ENCODE measurements around the gene DDX46.

DNA sequence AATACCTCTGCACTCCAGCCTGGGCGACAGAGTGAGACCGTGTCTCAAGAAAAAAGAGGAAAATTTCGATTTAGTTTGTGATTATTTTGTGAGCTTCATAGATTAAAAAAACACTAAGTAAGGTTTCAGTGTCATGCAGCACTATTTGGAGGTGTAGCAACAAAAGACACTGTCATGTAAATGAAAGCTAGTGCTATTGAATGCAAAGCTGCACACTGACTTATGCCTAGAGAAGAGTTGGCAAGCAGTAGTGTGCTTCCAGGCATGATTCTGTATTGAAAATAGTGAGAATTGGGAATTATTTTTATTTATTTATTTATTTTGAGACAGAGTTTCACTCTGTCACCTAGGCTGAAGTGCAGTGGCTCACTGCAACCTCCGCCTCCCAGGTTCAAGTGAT is 34.5 kb downstream of the DDX46 start:
- TF ChIP-seq EP300 (IDR thresholded peaks at IDR 0.05) (no peak), POLR2A (IDR thresholded peaks at IDR 0.05) (no peak)
- TF ChIP-seq, protein P1, sequence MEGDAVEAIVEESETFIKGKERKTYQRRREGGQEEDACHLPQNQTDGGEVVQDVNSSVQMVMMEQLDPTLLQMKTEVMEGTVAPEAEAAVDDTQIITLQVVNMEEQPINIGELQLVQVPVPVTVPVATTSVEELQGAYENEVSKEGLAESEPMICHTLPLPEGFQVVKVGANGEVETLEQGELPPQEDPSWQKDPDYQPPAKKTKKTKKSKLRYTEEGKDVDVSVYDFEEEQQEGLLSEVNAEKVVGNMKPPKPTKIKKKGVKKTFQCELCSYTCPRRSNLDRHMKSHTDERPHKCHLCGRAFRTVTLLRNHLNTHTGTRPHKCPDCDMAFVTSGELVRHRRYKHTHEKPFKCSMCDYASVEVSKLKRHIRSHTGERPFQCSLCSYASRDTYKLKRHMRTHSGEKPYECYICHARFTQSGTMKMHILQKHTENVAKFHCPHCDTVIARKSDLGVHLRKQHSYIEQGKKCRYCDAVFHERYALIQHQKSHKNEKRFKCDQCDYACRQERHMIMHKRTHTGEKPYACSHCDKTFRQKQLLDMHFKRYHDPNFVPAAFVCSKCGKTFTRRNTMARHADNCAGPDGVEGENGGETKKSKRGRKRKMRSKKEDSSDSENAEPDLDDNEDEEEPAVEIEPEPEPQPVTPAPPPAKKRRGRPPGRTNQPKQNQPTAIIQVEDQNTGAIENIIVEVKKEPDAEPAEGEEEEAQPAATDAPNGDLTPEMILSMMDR (IDR thresholded peaks at IDR 0.05) = no peak

Measured in sigmoid colon (tissue), 4 donors.